ENCODE measurements around the gene ABRAXAS1. TPM values are rescaled to one million over a fixed set of nuclear protein-coding genes. Genes with fewer than 3 reads are reported as not detected.

Gene ABRAXAS1
- total RNA-seq, 1 donor from 2014 or later = 13.7 TPM

GRCh38 chr4:83413676-83414075 is 71.2 kb downstream of the ABRAXAS1 start:
- intact Hi-C loops (cut with DNase I) = no loop called here
- Histone ChIP-seq H3K4me1 (no peaks in the 10 kb centered on the region), H3K4me3 (no peak overlapping the region), H3K27me3 (no peaks in the 10 kb centered on the region), H3K9me3 (no peaks in the 10 kb centered on the region), H3K36me3 (peaks cover 22 to 57% of the 10 kb centered on the region in 2 donors), H3K27ac (no peak overlapping the region)
- DNase-seq (ENCODE audit: low spot score in 2 of 2) = no peak
- no peak for TF ChIP-seq CTCF (IDR thresholded peaks at IDR 0.05)

Other genes starting within 250 kb of the ABRAXAS1 start
- gene COQ2, start 200.3 kb downstream of the ABRAXAS1 start, total RNA-seq = 9.7 TPM
- gene HPSE, start 150.3 kb downstream of the ABRAXAS1 start, total RNA-seq = 1.7 TPM
- gene HELQ, start 29.3 kb downstream of the ABRAXAS1 start, total RNA-seq = 1.1 TPM
- 13.0 TPM for gene MRPS18C, start 29.0 kb downstream of the ABRAXAS1 start, total RNA-seq
- gene GPAT3, start 51.0 kb upstream of the ABRAXAS1 start, total RNA-seq = 1.5 TPM